ENCODE data around the gene STAG2.

STAG2 gene

DNA sequence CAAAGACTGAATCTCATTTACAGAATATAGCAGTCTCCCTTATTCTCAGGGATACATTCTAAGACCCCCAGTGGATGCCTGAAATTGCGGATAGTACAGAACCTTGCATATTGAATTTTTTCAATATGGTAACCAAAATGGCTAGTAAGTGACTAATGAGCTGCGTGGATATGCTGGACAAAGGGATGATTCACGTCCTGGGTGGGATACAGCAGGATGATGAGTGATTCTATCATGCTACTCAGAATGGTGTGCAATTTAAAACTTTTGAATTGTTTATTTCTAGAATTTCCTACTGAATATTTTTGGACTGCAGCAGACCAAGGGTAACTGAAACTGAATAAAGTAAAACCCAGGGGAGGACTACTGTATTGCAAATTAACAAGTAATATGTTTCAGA lies 66.7 kb downstream of the STAG2 start:
- Histone ChIP-seq H3K27me3 (replicated peaks; ENCODE audit: insufficient read depth, low read length) (no peaks in the 10 kb centered on the region), H3K9me3 (replicated peaks; ENCODE audit: insufficient read depth, low read length) (no peaks in the 10 kb centered on the region), H3K27ac (ENCODE audit: low read length) (no peak overlapping the region), H3K9me2 (replicated peaks; ENCODE audit: insufficient read depth, low read length) (no peaks in the 10 kb centered on the region), H3K4me1 (ENCODE audit: low read length) (no peaks in the 10 kb centered on the region), H2AFZ (ENCODE audit: low read length) (no peak overlapping the region), H3K9ac (ENCODE audit: low read length) (no peak overlapping the region), H3F3A (ENCODE audit: insufficient read depth, low read length) (no peaks in the 10 kb centered on the region), H3K4me3 (ENCODE audit: low read length) (no peak overlapping the region), H3K36me3 (replicated peaks; ENCODE audit: insufficient read depth, low read length) (no peaks in the 10 kb centered on the region; the same call in 1 of the 2 replicates), H3K4me2 (ENCODE audit: low read depth, low read length) (no peak overlapping the region), H4K20me1 (ENCODE audit: insufficient read depth, low read length) (no peaks in the 10 kb centered on the region), H3K79me2 (ENCODE audit: low read length) (peaks cover 30% of the 10 kb centered on the region)
- TF ChIP-seq EZH2 (optimal IDR thresholded peaks at IDR 0.05; ENCODE audit: low read depth, low read length) (no peak), EZH2phosphoT487 (IDR thresholded peaks at IDR 0.05; ENCODE audit: low read length) (no peak)
- TF ChIP-seq, protein P1, sequence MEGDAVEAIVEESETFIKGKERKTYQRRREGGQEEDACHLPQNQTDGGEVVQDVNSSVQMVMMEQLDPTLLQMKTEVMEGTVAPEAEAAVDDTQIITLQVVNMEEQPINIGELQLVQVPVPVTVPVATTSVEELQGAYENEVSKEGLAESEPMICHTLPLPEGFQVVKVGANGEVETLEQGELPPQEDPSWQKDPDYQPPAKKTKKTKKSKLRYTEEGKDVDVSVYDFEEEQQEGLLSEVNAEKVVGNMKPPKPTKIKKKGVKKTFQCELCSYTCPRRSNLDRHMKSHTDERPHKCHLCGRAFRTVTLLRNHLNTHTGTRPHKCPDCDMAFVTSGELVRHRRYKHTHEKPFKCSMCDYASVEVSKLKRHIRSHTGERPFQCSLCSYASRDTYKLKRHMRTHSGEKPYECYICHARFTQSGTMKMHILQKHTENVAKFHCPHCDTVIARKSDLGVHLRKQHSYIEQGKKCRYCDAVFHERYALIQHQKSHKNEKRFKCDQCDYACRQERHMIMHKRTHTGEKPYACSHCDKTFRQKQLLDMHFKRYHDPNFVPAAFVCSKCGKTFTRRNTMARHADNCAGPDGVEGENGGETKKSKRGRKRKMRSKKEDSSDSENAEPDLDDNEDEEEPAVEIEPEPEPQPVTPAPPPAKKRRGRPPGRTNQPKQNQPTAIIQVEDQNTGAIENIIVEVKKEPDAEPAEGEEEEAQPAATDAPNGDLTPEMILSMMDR (IDR thresholded peaks at IDR 0.05; ENCODE audit: low read length), result no peak
- no peak for DNase-seq

DNA sequence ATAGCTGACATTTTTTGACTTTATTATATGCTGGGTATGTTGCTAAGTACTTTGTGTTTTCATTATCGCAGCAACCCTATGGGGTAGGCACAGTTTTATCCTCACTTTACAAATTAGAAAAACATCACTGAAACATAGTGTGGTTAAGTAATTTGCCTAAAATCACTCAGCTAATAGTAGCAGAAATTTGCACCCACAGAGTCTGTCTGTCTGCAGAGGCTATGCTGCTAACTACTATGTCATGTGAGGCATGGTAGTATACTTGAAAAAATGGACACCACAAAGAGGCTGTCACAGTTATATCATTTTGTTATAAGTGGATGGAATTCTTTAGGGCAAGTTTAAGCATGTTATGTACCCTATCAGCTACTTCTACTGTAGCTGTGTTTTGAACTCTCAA lies 69.0 kb downstream of the STAG2 start:
- no peak overlapping the region for H3K9ac ChIP-seq (ENCODE audit: low read length)
- H3K27me3 ChIP-seq (replicated peaks; ENCODE audit: insufficient read depth, low read length), result no peaks in the 10 kb centered on the region
- H3K4me1 ChIP-seq (ENCODE audit: low read length), result no peaks in the 10 kb centered on the region
- H3K36me3 ChIP-seq (replicated peaks; ENCODE audit: insufficient read depth, low read length), result no peaks in the 10 kb centered on the region
- H3K4me3 ChIP-seq (ENCODE audit: low read length), result no peak overlapping the region
- H3K9me2 ChIP-seq (replicated peaks; ENCODE audit: insufficient read depth, low read length), result no peaks in the 10 kb centered on the region
- no peak for DNase-seq
- H3K9me3 ChIP-seq (replicated peaks; ENCODE audit: insufficient read depth, low read length), result no peaks in the 10 kb centered on the region
- H4K20me1 ChIP-seq (ENCODE audit: insufficient read depth, low read length), result no peaks in the 10 kb centered on the region
- H2AFZ ChIP-seq (ENCODE audit: low read length), result no peak overlapping the region
- H3K27ac ChIP-seq (ENCODE audit: low read length), result no peak overlapping the region
- H3F3A ChIP-seq (ENCODE audit: insufficient read depth, low read length), result no peaks in the 10 kb centered on the region
- H3K79me2 ChIP-seq (ENCODE audit: low read length), result peaks cover 29% of the 10 kb centered on the region
- no peak overlapping the region for H3K4me2 ChIP-seq (ENCODE audit: low read depth, low read length)
- TF ChIP-seq EZH2 (optimal IDR thresholded peaks at IDR 0.05; ENCODE audit: low read depth, low read length) (no peak), EZH2phosphoT487 (IDR thresholded peaks at IDR 0.05; ENCODE audit: low read length) (no peak)
- TF ChIP-seq, protein P1 (IDR thresholded peaks at IDR 0.05; ENCODE audit: low read length), result no peak

- no peak overlapping the region for H3K4me3 ChIP-seq (ENCODE audit: low read length)
- H3K36me3 ChIP-seq (replicated peaks; ENCODE audit: insufficient read depth, low read length), result no peaks in the 10 kb centered on the region
- DNase-seq, result no peak
- H3K4me1 ChIP-seq (ENCODE audit: low read length), result no peaks in the 10 kb centered on the region
- H3K4me2 ChIP-seq (ENCODE audit: low read depth, low read length), result no peak overlapping the region
- no peaks in the 10 kb centered on the region for H3K27me3 ChIP-seq (replicated peaks; ENCODE audit: insufficient read depth, low read length)
- H3K79me2 ChIP-seq (ENCODE audit: low read length), result peaks cover 33% of the 10 kb centered on the region
- no peaks in the 10 kb centered on the region for H3K9me2 ChIP-seq (replicated peaks; ENCODE audit: insufficient read depth, low read length)
- no peak overlapping the region for H3K9ac ChIP-seq (ENCODE audit: low read length)
- TF ChIP-seq, protein P1 (IDR thresholded peaks at IDR 0.05; ENCODE audit: low read length), result no peak
- TF ChIP-seq EZH2 (optimal IDR thresholded peaks at IDR 0.05; ENCODE audit: low read depth, low read length), result no peak
- TF ChIP-seq EZH2phosphoT487 (IDR thresholded peaks at IDR 0.05; ENCODE audit: low read length), result no peak
- H3F3A ChIP-seq (ENCODE audit: insufficient read depth, low read length), result no peaks in the 10 kb centered on the region
- no peaks in the 10 kb centered on the region for H4K20me1 ChIP-seq (ENCODE audit: insufficient read depth, low read length)
- H3K9me3 ChIP-seq (replicated peaks; ENCODE audit: insufficient read depth, low read length), result no peaks in the 10 kb centered on the region
- H2AFZ ChIP-seq (ENCODE audit: low read length), result no peak overlapping the region
- H3K27ac ChIP-seq (ENCODE audit: low read length), result no peak overlapping the region
These were observed 72.3 kb downstream of the STAG2 start for GRCh38 chrX:124033821-124034220.
